Liver (tissue), 3 donors: ENCODE measurements around the gene PDK2.

ENCODE experiments used
- CTCF ChIP-seq: fragments of 150-350 bp; IDR thresholded peaks from 2 replicates; pipeline ENCODE4 v1.5.1; 2017; ENCODE audit warnings: improper control_type of control experiment, low read depth, low read length; ENCODE audit not compliant: missing input control
- FOXA1 ChIP-seq: IDR thresholded peaks from 2 replicates; pipeline ENCODE4 v1.6.1; 2016; ENCODE audit warnings: antibody characterized with exemption
- GABPA ChIP-seq, 2 donors: IDR thresholded peaks in 1 of 2; conservative IDR thresholded peaks in 1 of 2; 2 replicates each; pipeline ENCODE4 v1.6.1; 2016; ENCODE audit warnings: antibody characterized with exemption in 2 of 2, mild to moderate bottlenecking in 1 of 2, moderate library complexity in 1 of 2
- RXRA ChIP-seq, 2 donors: IDR thresholded peaks; 2 replicates each; pipeline ENCODE4 v1.6.1; 2017 to 2018; ENCODE audit warnings: antibody characterized with exemption in 2 of 2, mild to moderate bottlenecking in 1 of 2
- SP1 ChIP-seq: IDR thresholded peaks from 2 replicates; pipeline ENCODE4 v1.6.1; 2018; ENCODE audit warnings: antibody characterized with exemption, mild to moderate bottlenecking
- donor health status: healthy.
- donor health status: healthy.

- TF ChIP-seq CTCF (no peak), SP1 (no peak), RXRA (IDR thresholded peaks at IDR 0.05) (no peak), FOXA1 (no peak), GABPA (IDR thresholded peaks at IDR 0.05 in 1 of 2, conservative IDR thresholded peaks at IDR 0.05 in 1 of 2) (peak in 1 of 2 donors; percentile 68)
Measured at GRCh38 chr17:50128441-50129352, 33.5 kb downstream of the PDK2 start.
